ENCODE measurements around the gene ZNF668. TPM values are rescaled to one million over a fixed set of nuclear protein-coding genes. Genes with fewer than 3 reads are reported as not detected.
"Not testable (repeated sequence)": the region's sequence is repeated elsewhere in the genome, so short reads cannot be mapped to it uniquely, and the experiment has no call there.

The ZNF668 gene
- total RNA-seq, 2 experiments from 2014 or later, result 4.5 to 6.0 TPM

- no peak overlapping the region for H3K27ac ChIP-seq (ENCODE audit: low read depth in 1 of 2, low read length in 2 of 2)
- ATAC-seq (ENCODE audit: poor library complexity) (no peak), DNase-seq (no peak)
- H3K4me1 ChIP-seq (ENCODE audit: insufficient read depth, low read length), result peaks cover 25% of the 10 kb centered on the region
- POLR2A ChIA-PET, result interaction anchor here (1.0 to 2.3 kb wide), 2 partner anchors 11 to 35 kb away, joined by 3 to 12 read pairs; partner anchors contain the start of gene KAT8
- no peak for TF ChIP-seq CTCF (IDR thresholded peaks at IDR 0.05)
- no peaks in the 10 kb centered on the region for H3K9me3 Mint-ChIP-seq
- no peaks in the 10 kb centered on the region for H3K27me3 ChIP-seq (ENCODE audit: control insufficient read depth in 1 of 2, insufficient read depth in 2 of 2, low read length in 2 of 2)
- CTCF ChIA-PET, result interaction anchor here (2.4 kb wide), 1 partner anchor 35 kb away, joined by 7 read pairs; no protein-coding TSS in a partner anchor
- H3K27me3 Mint-ChIP-seq, result no peaks in the 10 kb centered on the region
- H3K27ac Mint-ChIP-seq, result peak overlapping the region; percentile 53
- no peaks in the 10 kb centered on the region for H3K9me3 ChIP-seq (ENCODE audit: control insufficient read depth in 1 of 2, insufficient read depth in 1 of 2, low read length in 2 of 2)
- H3K36me3 Mint-ChIP-seq (ENCODE audit: low read depth), result peaks cover 20% of the 10 kb centered on the region
- no peak overlapping the region for H3K4me3 ChIP-seq (ENCODE audit: low read length)
- intact Hi-C loops (cut with DNase I, micrococcal nuclease), result loop anchor here in 1 of 2 experiments (5.0 kb wide), 1 partner anchor 36 kb away; no protein-coding TSS in a partner anchor
- peaks cover 10% of the 10 kb centered on the region for H3K36me3 ChIP-seq (ENCODE audit: insufficient read depth, low read length)
- peaks cover 13% of the 10 kb centered on the region for H3K4me1 Mint-ChIP-seq (ENCODE audit: low read depth)
- H3K4me3 Mint-ChIP-seq, result peak overlapping the region; percentile 76
Measured at GRCh38 chr16:31106509-31107464, 32.7 kb upstream of the ZNF668 start.

GRCh38 chr16:31105677-31106213, 31.7 kb upstream of the ZNF668 start:
- peaks cover 13% of the 10 kb centered on the region for H3K4me1 Mint-ChIP-seq (ENCODE audit: low read depth)
- peak; percentile 77 for TF ChIP-seq CTCF (IDR thresholded peaks at IDR 0.05)
- no peaks in the 10 kb centered on the region for H3K27me3 Mint-ChIP-seq
- peak overlapping the region; percentile 48 for H3K4me3 Mint-ChIP-seq
- ChIA-PET POLR2A (no interaction called here), CTCF (no interaction called here)
- Histone ChIP-seq H3K27ac (ENCODE audit: low read depth in 1 of 2, low read length in 2 of 2) (no peak overlapping the region), H3K4me1 (ENCODE audit: insufficient read depth, low read length) (peaks cover 25% of the 10 kb centered on the region), H3K27me3 (ENCODE audit: control insufficient read depth in 1 of 2, insufficient read depth in 2 of 2, low read length in 2 of 2) (no peaks in the 10 kb centered on the region), H3K9me3 (ENCODE audit: control insufficient read depth in 1 of 2, insufficient read depth in 1 of 2, low read length in 2 of 2) (no peaks in the 10 kb centered on the region), H3K36me3 (ENCODE audit: insufficient read depth, low read length) (peaks cover 3% of the 10 kb centered on the region), H3K4me3 (ENCODE audit: low read length) (no peak overlapping the region)
- peak; percentile 50 to 84 (median 70) for DNase-seq
- H3K36me3 Mint-ChIP-seq (ENCODE audit: low read depth), result peaks cover 13% of the 10 kb centered on the region
- H3K9me3 Mint-ChIP-seq, result no peaks in the 10 kb centered on the region
- no peak overlapping the region for H3K27ac Mint-ChIP-seq
- intact Hi-C loops (cut with DNase I, micrococcal nuclease), result loop anchor here in 1 of 2 experiments (5.0 kb wide), 1 partner anchor 37 kb away; no protein-coding TSS in a partner anchor
- ATAC-seq (ENCODE audit: poor library complexity), result peak; percentile 87

- H3K4me3 Mint-ChIP-seq; H3K36me3 ChIP-seq (ENCODE audit: insufficient read depth, low read length); H3K4me1 ChIP-seq (ENCODE audit: insufficient read depth, low read length); H3K9me3 Mint-ChIP-seq; intact Hi-C loops (cut with DNase I, micrococcal nuclease); H3K27ac ChIP-seq (ENCODE audit: low read depth in 1 of 2, low read length in 2 of 2); ATAC-seq (ENCODE audit: poor library complexity); H3K4me1 Mint-ChIP-seq (ENCODE audit: low read depth); H3K27ac Mint-ChIP-seq; H3K27me3 ChIP-seq (ENCODE audit: control insufficient read depth in 1 of 2, insufficient read depth in 2 of 2, low read length in 2 of 2); DNase-seq; H3K27me3 Mint-ChIP-seq; H3K4me3 ChIP-seq (ENCODE audit: low read length); H3K36me3 Mint-ChIP-seq (ENCODE audit: low read depth); H3K9me3 ChIP-seq (ENCODE audit: control insufficient read depth in 1 of 2, insufficient read depth in 1 of 2, low read length in 2 of 2): not testable (repeated sequence)
- ChIA-PET POLR2A (interaction anchor here (0.9 to 1.7 kb wide), 4 partner anchors 16 to 204 kb away, joined by 3 to 4 read pairs (median 4); partner anchors contain the start of genes FUS and KAT8), CTCF (interaction anchor here (1.0 kb wide), 1 partner anchor 41 kb away, joined by 4 read pairs; no protein-coding TSS in a partner anchor)
Measured at GRCh38 chr16:31100876-31101641, 27.0 kb upstream of the ZNF668 start.
